ENCODE data around the gene FRMD4B.

FRMD4B gene

DNA sequence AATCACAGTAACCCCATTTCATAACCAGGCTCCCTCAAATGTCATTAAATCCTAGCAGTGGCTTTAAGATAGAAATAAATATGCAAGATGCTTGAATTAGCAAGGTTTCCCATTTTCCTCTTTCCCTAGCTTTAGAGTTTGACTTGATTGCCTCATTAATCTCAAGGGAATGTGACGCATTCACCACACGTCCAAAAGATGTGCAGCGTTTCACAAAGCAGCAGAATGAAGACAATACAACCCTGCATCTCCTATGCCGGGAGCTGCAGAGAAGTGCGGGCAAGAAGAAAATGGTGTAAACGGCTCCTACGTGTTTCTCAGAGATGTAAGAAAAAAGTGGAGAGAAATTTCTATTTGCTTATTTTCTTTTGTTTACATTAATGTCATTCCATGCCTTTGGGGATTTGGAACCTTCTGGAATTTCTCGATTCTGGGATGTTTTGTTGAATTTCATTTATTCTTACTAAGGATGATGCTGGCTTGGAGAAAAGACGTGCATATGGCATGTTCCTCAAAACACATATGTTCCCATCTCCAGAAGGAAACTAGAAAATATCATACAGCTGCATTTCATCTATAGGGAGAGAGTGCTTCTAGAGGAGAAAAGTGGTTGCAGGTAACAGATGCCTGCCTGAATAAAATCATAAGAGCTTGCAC lies 27.8 kb upstream of the FRMD4B start:
- H3K4me3 ChIP-seq (ENCODE audit: low read depth, low read length): no peak overlapping the region
- TF ChIP-seq CTCF (IDR thresholded peaks at IDR 0.05; ENCODE audit: borderline replicate concordance, insufficient read depth, low read depth, low read length): no peak

GRCh38 chr3:69411346-69411745 lies 25.5 kb upstream of the FRMD4B start:
- H3K4me3 ChIP-seq (ENCODE audit: low read depth, low read length): no peak overlapping the region
- no peak for TF ChIP-seq CTCF (IDR thresholded peaks at IDR 0.05; ENCODE audit: borderline replicate concordance, insufficient read depth, low read depth, low read length)

DNA sequence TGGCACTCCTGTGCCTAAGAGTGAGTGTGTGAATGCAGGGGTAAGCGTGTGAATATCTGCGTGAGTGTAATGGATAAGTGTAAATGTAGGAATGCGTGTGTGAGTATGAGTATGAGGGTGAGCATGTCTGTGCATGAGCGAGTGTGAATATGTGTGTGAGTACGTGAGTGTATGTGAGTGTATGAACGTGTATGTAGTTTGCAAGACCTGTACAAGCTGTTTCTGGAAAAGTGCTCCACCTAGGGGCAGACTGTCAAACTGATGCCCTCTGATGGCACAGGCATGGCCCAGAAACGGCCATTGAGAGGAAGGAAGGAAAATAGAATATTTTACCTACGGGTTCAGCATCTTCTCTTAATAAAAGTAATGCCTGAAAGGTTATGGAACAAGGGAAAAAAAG lies 24.4 kb upstream of the FRMD4B start:
- H3K4me3 ChIP-seq (ENCODE audit: low read depth, low read length): no peak overlapping the region
- TF ChIP-seq CTCF (IDR thresholded peaks at IDR 0.05; ENCODE audit: borderline replicate concordance, insufficient read depth, low read depth, low read length): peak; percentile 85

DNA sequence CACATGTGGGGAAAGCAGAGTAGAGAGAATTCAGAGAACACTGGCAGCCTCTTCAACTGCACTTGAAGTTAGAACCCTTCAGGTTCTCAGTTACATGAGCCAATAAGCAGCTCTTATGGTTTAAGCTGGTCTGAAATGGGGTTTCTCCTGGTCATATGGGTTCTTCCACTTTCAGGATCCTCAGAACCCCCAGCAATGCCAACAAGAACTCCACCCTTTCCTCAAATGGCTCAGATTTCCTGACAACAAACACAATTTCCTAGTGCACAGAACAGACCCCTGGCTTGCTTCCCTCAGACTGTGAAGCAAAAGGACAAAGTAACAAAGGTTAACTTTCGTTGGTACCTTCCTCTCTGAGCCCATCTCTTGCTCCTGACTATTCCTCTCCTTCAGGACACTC lies 23.9 kb upstream of the FRMD4B start:
- H3K4me3 ChIP-seq (ENCODE audit: low read depth, low read length): no peak overlapping the region
- no peak for TF ChIP-seq CTCF (IDR thresholded peaks at IDR 0.05; ENCODE audit: borderline replicate concordance, insufficient read depth, low read depth, low read length)

GRCh38 chr3:69409011-69409410 lies 23.1 kb upstream of the FRMD4B start:
- no peak overlapping the region for H3K4me3 ChIP-seq (ENCODE audit: low read depth, low read length)
- TF ChIP-seq CTCF (IDR thresholded peaks at IDR 0.05; ENCODE audit: borderline replicate concordance, insufficient read depth, low read depth, low read length): no peak

DNA sequence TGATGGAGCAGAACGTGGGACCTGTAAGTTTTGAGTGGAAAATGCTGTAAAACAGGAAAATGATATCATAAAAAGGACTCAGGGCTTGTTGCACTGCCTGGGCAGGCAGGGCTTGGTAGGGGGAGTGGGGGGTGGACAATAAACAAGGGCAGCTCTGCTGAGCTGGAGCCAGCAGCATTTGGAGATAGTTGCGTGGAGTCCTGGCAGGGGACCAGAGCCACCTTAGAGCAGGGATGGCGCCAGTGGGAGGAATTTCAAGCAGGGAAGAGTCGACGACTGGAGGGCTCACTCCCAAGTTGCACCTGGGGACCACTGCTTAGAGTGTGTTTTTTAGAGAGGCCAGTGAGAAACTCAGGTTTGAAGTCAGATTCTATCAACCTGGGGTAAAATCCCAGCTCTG lies 22.7 kb upstream of the FRMD4B start:
- TF ChIP-seq CTCF (IDR thresholded peaks at IDR 0.05; ENCODE audit: borderline replicate concordance, insufficient read depth, low read depth, low read length): no peak
- H3K4me3 ChIP-seq (ENCODE audit: low read depth, low read length): no peak overlapping the region

- TF ChIP-seq CTCF (IDR thresholded peaks at IDR 0.05; ENCODE audit: borderline replicate concordance, insufficient read depth, low read depth, low read length): no peak
- no peak overlapping the region for H3K4me3 ChIP-seq (ENCODE audit: low read depth, low read length)
These were observed 22.0 kb upstream of the FRMD4B start for GRCh38 chr3:69407908-69408307.

Data from GM12875 (cell line).